Astrocyte of the spinal cord (primary cell): ENCODE results near the gene CLEC2D.
"Not testable (repeated sequence)": the region's sequence is repeated elsewhere in the genome, so short reads cannot be mapped to it uniquely, and the experiment has no call there.

ENCODE experiments used
- DNase-seq: peaks from one replicate; pipeline ENCODE4 v3.0.0; 2011; ENCODE audit warnings: low read depth, low spot score
- H3K4me3 ChIP-seq: 2 replicates; pipeline ENCODE4 v1.5.1; 2011; ENCODE audit warnings: low read depth, mild to moderate bottlenecking, low read length, moderate library complexity
- in situ Hi-C: cut with HindIII; loops from 2 replicates; pipeline ENCODE4 v1.10.0; 2017; ENCODE audit warnings: low sequenced_read_pairs
- TF ChIP-seq, protein P1 (sequence below): IDR thresholded peaks from 2 replicates; pipeline ENCODE4 v1.5.1; 2012; ENCODE audit warnings: low read depth, mild to moderate bottlenecking, low read length, inconsistent platforms

CLEC2D gene

DNA sequence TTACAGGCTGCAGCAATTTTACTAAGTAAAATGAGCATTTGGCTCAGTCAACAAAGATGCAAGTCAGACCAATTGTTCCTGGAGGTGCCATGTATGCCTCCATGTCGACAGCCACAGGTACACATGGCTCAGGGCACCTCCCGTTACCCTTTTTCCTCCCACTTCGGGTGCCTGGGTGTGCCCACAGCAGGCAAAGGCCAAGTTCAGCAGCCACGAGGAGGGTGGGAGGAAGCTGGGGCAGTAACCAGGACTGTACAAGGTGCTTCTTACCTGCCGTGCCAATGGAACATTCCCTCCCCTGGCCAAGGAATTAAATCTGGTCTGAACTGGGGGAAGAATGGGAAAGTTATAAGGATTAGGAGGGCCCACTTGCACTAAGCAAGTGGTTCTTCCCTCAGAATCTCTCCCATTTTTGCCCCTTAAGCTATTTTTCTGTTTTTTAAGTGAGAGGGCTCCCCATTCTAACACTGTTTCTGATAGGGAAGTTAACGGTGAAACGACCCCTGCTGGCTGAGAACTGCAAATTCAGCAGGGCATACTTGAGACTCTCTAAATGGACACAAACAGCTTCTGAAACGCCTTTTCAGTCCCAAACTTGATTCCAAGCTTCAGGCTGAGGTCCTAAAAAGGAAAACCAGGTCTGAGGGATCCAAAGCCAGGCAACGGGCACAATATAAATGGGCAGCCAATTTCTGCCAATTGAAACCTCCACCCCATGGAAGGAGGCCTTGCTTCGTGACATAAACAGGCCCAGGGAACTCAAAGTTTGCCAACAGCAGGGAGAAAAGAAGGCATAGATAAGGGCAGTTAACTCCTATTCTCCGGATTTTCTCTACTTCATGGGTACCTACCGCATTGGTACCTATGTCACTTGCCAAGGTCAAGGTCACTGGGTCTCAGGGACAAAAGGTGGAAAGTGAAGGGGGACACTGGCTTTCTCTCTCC, 38.6 kb downstream of the CLEC2D start:
- TF ChIP-seq, protein P1, sequence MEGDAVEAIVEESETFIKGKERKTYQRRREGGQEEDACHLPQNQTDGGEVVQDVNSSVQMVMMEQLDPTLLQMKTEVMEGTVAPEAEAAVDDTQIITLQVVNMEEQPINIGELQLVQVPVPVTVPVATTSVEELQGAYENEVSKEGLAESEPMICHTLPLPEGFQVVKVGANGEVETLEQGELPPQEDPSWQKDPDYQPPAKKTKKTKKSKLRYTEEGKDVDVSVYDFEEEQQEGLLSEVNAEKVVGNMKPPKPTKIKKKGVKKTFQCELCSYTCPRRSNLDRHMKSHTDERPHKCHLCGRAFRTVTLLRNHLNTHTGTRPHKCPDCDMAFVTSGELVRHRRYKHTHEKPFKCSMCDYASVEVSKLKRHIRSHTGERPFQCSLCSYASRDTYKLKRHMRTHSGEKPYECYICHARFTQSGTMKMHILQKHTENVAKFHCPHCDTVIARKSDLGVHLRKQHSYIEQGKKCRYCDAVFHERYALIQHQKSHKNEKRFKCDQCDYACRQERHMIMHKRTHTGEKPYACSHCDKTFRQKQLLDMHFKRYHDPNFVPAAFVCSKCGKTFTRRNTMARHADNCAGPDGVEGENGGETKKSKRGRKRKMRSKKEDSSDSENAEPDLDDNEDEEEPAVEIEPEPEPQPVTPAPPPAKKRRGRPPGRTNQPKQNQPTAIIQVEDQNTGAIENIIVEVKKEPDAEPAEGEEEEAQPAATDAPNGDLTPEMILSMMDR, result peak; percentile 92
- in situ Hi-C loops, result no loop called here
- no peak overlapping the region for H3K4me3 ChIP-seq
- peak; percentile 65 for DNase-seq

DNA sequence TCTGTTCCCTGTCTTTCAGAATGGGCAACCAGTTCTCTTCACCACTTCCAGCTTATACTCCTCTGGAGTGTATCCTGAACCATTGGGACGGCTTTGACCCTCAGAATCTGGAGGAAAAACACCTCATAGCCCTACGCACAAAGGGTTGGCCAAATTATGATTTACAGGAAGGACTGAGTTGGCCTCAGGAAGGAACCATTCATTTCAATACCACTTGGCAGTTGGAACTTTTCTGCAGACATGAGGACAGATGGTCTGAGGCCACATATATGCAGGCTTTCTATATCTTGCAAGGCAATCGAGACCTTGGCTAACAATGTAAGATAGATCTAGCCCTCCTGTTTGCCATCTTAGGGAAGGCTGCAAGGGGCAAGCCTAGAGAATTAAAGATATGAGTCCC, 39.3 kb downstream of the CLEC2D start:
- no peak overlapping the region for H3K4me3 ChIP-seq
- in situ Hi-C loops, result no loop called here
- TF ChIP-seq, protein P1, result no peak
- no peak for DNase-seq

DNA sequence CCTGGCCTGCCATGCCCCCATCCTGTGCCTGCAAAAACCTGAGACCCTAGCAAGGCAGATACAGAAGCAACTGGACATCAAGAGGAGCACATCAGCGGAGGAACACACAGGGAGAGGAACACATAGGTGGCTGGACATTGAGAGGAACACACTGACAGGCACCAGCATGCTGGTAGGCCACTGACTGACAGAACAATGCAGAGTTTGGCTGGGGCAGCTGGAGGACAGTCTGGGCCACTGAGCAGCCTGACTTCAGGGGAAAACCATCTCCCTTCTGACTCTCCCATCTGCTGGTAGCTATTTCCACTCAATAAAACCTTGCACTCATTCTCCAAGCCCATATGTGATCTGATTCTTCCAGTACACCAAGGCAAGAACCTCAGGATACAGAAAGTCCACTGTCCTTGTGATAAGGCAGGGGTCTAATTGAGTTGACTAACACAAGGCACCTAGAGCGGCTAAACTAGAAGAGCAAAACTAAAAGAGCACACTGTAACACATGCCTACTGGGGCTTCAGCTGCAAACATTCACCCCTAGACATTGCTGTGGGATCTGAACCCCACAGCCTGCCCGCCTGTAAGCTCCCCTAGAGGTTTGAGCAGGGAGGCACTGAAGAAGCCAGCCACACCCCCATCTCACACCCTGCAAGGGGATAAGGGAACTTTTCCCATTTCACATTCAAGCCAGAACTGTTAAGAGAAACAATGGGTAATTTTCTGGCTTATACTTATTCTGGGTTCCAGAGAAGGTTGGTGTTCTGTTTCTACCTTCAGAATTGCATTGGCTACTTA, 41.3 kb downstream of the CLEC2D start:
- in situ Hi-C loops, result no loop called here
- H3K4me3 ChIP-seq, result no peak overlapping the region
- TF ChIP-seq, protein P1, result no peak
- DNase-seq, result no peak

DNA sequence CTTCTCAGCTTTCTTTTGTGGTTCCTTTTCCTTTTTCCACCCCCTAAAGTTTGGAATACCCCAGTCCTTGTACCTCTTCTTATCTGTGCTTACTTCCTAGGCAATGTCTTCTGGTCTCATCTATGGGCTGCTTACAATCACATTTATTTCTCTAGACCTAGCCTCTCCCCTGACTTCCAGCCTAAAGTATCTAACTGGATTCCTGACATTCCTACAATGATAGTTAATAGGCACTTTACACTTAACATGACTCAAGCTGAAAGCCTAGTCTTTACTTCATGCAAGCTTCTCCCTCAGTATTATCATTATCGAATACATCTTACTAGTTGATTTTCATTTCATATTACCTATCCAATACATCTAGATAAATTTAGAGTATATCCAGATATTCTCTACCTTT, 42.2 kb downstream of the CLEC2D start:
- TF ChIP-seq, protein P1, result no peak
- no peak for DNase-seq
- in situ Hi-C loops, result no loop called here
- H3K4me3 ChIP-seq, result no peak overlapping the region

DNA sequence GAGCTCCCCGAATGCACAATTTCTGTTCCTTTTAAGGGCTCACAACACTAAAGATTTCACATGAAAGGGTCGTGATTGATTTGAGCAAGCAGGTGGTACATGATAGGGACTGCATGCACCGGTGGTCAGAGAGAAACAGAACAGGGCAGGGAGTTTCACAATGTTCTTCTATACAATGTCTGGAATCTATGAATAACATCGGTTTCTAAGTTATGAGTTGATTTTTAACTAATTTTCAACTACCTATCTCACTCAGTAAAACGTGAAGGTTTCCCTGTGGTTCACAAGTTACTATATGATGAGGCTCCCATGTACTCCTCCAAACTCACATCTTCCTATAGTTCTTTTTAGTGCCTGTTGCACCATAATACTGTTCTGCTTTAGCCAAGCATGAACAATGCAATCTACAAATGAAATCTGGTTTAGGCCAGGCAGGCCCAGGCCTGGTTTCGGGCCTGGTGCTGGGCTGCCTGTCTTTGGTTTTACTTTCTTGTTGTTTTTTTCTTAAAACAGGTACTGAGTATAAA, 43.6 kb downstream of the CLEC2D start:
- DNase-seq, H3K4me3 ChIP-seq, in situ Hi-C loops: not testable (repeated sequence)

DNA sequence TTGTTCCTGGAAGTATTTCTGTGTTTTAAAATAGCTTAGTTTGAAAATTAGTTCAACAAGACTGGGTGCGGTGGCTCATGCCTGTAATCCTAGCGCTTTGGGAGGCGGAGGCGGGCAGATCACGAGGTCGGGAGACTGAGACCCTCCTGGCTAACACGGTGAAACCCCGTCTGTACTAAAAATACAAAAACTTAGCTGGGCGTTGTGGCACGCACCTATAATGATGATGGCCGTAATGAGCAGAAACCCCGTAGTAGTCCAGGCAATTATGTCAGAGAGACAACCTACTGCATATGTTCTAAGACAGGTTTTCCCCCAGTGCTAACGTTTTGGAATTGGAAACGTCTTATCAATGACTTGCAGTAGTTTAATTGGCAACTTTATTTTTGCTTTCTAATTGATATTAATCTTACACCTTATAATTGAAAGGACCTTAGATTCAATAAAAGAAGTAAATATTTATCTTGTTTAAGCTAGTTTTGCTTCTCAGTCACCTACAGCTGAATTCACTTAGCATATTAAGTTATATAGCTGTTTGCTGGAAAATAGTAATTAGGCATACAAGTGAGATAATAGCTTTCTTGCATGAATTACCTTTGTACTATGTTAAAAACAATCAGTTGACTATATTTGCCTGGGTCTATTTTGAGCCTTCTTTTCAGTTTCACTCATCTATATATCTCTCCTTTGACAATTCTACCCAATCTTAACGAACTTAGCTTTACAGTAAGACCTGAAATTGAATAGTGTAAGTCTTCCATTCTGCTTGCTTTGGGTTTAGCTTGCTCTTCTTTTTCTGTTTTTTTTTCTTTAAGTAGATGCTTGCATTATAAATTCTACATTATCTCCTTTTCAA, 47.8 kb downstream of the CLEC2D start:
- no peak for DNase-seq
- in situ Hi-C loops, result no loop called here
- TF ChIP-seq, protein P1, result no peak
- no peak overlapping the region for H3K4me3 ChIP-seq
